Activated T-cell treated with anti-CD3 and anti-CD28 coated beads for 24 hours (primary cell): Measurements from ENCODE around the gene CDK9.
"Not testable (repeated sequence)": the region's sequence is repeated elsewhere in the genome, so short reads cannot be mapped to it uniquely, and the experiment has no call there.

Experiments
- DNase-seq: peaks from one replicate; pipeline ENCODE4 v3.0.0-alpha.2; 2020; ENCODE audit warnings: low read depth

CDK9 gene

GRCh38 chr9:127825319-127826051, 39.7 kb downstream of the CDK9 start:
- no peak for DNase-seq

GRCh38 chr9:127826253-127826913, 40.5 kb downstream of the CDK9 start:
- DNase-seq: no peak

- no peak for DNase-seq
Measured at GRCh38 chr9:127828262-127829031, 42.6 kb downstream of the CDK9 start.

GRCh38 chr9:127829205-127829906, 43.5 kb downstream of the CDK9 start:
- DNase-seq: no peak

- no peak for DNase-seq
Measured at GRCh38 chr9:127832248-127832647, 46.4 kb downstream of the CDK9 start.

GRCh38 chr9:127833555-127833954, 47.7 kb downstream of the CDK9 start:
- DNase-seq: no peak

- no peak for DNase-seq
Measured at GRCh38 chr9:127835991-127836516, 50.2 kb downstream of the CDK9 start.

GRCh38 chr9:127836561-127836960, 50.7 kb downstream of the CDK9 start:
- DNase-seq: not testable (repeated sequence)

GRCh38 chr9:127837346-127837745, 51.5 kb downstream of the CDK9 start:
- DNase-seq: no peak

- DNase-seq: no peak
Measured at GRCh38 chr9:127838375-127839078, 52.7 kb downstream of the CDK9 start.
